ENCODE data around the gene B9D2. TPM values are rescaled to one million over a fixed set of nuclear protein-coding genes. Genes with fewer than 3 reads are reported as not detected.
A peak's percentile ranks its signal among the peaks of the same experiment; 100 is the strongest.

B9D2 gene
- polyA plus RNA-seq, 1 donor from 2014 or later: 15.9 TPM

- Histone ChIP-seq H3K4me2 (ENCODE audit: low read length) (no peak overlapping the region), H3K27me3 (ENCODE audit: insufficient read depth, low read depth, low read length) (no peaks in the 10 kb centered on the region), H3K79me2 (replicated peaks; ENCODE audit: insufficient read depth, low read length) (no peaks in the 10 kb centered on the region), H4K20me1 (ENCODE audit: insufficient read depth) (no peaks in the 10 kb centered on the region), H3K9ac (ENCODE audit: low read length) (no peak overlapping the region), H3K36me3 (ENCODE audit: insufficient read depth, low read length) (no peaks in the 10 kb centered on the region), H3F3A (ENCODE audit: insufficient read depth, low read length, poor library complexity, severe bottlenecking) (no peaks in the 10 kb centered on the region), H3K9me2 (ENCODE audit: insufficient read depth, low read length) (no peaks in the 10 kb centered on the region), H3K27ac (ENCODE audit: low read length) (no peak overlapping the region), H2AFZ (ENCODE audit: low read depth, low read length) (no peak overlapping the region), H3K4me3 (ENCODE audit: low read length) (no peak overlapping the region), H3K9me3 (ENCODE audit: low read length) (no peaks in the 10 kb centered on the region)
- TF ChIP-seq, protein P1, sequence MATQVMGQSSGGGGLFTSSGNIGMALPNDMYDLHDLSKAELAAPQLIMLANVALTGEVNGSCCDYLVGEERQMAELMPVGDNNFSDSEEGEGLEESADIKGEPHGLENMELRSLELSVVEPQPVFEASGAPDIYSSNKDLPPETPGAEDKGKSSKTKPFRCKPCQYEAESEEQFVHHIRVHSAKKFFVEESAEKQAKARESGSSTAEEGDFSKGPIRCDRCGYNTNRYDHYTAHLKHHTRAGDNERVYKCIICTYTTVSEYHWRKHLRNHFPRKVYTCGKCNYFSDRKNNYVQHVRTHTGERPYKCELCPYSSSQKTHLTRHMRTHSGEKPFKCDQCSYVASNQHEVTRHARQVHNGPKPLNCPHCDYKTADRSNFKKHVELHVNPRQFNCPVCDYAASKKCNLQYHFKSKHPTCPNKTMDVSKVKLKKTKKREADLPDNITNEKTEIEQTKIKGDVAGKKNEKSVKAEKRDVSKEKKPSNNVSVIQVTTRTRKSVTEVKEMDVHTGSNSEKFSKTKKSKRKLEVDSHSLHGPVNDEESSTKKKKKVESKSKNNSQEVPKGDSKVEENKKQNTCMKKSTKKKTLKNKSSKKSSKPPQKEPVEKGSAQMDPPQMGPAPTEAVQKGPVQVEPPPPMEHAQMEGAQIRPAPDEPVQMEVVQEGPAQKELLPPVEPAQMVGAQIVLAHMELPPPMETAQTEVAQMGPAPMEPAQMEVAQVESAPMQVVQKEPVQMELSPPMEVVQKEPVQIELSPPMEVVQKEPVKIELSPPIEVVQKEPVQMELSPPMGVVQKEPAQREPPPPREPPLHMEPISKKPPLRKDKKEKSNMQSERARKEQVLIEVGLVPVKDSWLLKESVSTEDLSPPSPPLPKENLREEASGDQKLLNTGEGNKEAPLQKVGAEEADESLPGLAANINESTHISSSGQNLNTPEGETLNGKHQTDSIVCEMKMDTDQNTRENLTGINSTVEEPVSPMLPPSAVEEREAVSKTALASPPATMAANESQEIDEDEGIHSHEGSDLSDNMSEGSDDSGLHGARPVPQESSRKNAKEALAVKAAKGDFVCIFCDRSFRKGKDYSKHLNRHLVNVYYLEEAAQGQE (IDR thresholded peaks at IDR 0.05; ENCODE audit: borderline replicate concordance): no peak
- TF ChIP-seq TAF1 (IDR thresholded peaks at IDR 0.05; ENCODE audit: low read depth) (no peak), SMC3 (conservative IDR thresholded peaks at IDR 0.05; ENCODE audit: poor library complexity) (no peak), EP300 (conservative IDR thresholded peaks at IDR 0.05; ENCODE audit: poor library complexity, severe bottlenecking) (no peak), MXI1 (conservative IDR thresholded peaks at IDR 0.05; ENCODE audit: poor library complexity, severe bottlenecking) (no peak), EZH2 (IDR thresholded peaks at IDR 0.05; ENCODE audit: borderline replicate concordance, insufficient read depth, low read length, poor library complexity, severe bottlenecking) (no peak), RAD21 (conservative IDR thresholded peaks at IDR 0.05) (no peak), POLR2AphosphoS5 (IDR thresholded peaks at IDR 0.05) (no peak)
- TF ChIP-seq, protein P2, sequence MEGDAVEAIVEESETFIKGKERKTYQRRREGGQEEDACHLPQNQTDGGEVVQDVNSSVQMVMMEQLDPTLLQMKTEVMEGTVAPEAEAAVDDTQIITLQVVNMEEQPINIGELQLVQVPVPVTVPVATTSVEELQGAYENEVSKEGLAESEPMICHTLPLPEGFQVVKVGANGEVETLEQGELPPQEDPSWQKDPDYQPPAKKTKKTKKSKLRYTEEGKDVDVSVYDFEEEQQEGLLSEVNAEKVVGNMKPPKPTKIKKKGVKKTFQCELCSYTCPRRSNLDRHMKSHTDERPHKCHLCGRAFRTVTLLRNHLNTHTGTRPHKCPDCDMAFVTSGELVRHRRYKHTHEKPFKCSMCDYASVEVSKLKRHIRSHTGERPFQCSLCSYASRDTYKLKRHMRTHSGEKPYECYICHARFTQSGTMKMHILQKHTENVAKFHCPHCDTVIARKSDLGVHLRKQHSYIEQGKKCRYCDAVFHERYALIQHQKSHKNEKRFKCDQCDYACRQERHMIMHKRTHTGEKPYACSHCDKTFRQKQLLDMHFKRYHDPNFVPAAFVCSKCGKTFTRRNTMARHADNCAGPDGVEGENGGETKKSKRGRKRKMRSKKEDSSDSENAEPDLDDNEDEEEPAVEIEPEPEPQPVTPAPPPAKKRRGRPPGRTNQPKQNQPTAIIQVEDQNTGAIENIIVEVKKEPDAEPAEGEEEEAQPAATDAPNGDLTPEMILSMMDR (IDR thresholded peaks at IDR 0.05; ENCODE audit: poor library complexity, severe bottlenecking): no peak
Observed at GRCh38 chr19:41377977-41378709, 14.2 kb upstream of the B9D2 start.

- Histone ChIP-seq H3K79me2 (replicated peaks; ENCODE audit: insufficient read depth, low read length) (no peaks in the 10 kb centered on the region), H3K4me2 (ENCODE audit: low read length) (peak overlapping the region; percentile 30), H4K20me1 (ENCODE audit: insufficient read depth) (no peaks in the 10 kb centered on the region), H2AFZ (ENCODE audit: low read depth, low read length) (no peak overlapping the region), H3F3A (ENCODE audit: insufficient read depth, low read length, poor library complexity, severe bottlenecking) (no peaks in the 10 kb centered on the region), H3K27me3 (ENCODE audit: insufficient read depth, low read depth, low read length) (no peaks in the 10 kb centered on the region), H3K9ac (ENCODE audit: low read length) (no peak overlapping the region), H3K4me3 (ENCODE audit: low read length) (peak overlapping the region; percentile 67), H3K9me3 (ENCODE audit: low read length) (no peaks in the 10 kb centered on the region), H3K36me3 (ENCODE audit: insufficient read depth, low read length) (no peaks in the 10 kb centered on the region), H3K27ac (ENCODE audit: low read length) (peak overlapping the region; percentile 16), H3K9me2 (ENCODE audit: insufficient read depth, low read length) (no peaks in the 10 kb centered on the region)
- TF ChIP-seq, protein P2 (IDR thresholded peaks at IDR 0.05; ENCODE audit: poor library complexity, severe bottlenecking): no peak
- TF ChIP-seq, protein P1 (IDR thresholded peaks at IDR 0.05; ENCODE audit: borderline replicate concordance): no peak
- TF ChIP-seq EZH2 (IDR thresholded peaks at IDR 0.05; ENCODE audit: borderline replicate concordance, insufficient read depth, low read length, poor library complexity, severe bottlenecking): no peak
- TF ChIP-seq SMC3 (conservative IDR thresholded peaks at IDR 0.05; ENCODE audit: poor library complexity): no peak
Observed at GRCh38 chr19:41376998-41377365, 13.0 kb upstream of the B9D2 start.
